NCI-H1092 (cell line): ENCODE measurements around the gene TNFRSF18.

Source experiments
- DNase-seq: peaks from one replicate; lab custom pipeline; 2025; lab: John Stamatoyannopoulos, UW

The TNFRSF18 gene

DNA sequence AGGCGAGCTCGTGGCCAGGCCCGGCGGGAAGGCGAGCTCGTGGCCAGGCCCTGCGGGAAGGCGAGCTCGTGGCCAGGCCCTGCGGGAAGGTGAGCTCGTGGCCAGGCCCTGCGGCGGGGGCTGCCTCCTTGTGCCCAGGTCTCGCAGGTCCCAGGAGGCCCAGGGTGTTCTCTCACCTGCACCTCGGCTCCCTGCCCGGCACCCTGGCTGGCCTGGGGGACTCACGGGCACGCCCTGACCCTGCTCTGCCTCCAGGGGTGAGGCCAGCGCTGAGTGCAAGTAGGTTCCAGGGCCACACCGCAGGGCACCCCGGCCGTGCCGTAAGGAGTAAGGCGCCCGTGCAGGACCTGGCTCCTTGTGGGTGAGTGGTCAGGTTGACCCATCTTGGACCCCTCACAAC, 21.0 kb upstream of the TNFRSF18 start:
- DNase-seq: no peak

DNA sequence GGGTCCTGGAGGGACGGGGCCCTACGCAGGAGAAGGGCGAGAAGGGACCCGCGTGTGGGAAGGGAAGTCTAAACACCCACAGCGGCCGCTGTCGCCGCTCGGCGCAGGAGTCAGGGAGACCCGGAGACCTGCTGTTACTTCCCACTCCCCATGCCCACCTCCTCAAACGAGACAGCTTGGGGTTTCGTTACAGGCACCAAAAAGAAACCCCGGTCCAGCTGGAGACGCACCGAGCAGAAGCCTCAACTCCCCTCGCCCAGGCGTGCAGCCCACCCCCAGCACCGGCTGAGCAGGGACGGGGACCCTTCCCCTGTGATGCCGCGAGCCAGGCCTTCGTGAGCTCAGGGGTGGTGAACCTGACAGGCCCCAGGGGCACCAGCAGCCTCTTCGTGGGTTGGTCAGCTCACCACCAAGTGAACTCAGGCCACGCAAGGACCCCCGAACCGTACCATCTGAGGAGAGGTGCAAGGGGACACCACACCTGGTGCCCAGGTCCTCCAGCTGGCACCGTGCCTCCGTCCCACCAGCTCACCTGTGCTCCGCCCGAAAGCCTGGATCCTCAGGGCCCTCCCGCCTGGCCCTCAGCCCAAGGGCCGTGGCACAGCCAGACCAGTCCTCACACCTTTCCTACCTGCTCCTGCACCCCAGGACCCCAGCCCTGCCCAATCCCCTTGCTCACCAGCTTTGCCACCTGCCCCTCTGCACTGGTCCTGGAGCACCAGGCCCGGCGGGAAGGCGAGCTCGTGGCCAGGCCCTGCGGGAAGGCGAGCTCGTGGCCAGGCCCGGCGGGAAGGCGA, 20.4 kb upstream of the TNFRSF18 start:
- no peak for DNase-seq

DNA sequence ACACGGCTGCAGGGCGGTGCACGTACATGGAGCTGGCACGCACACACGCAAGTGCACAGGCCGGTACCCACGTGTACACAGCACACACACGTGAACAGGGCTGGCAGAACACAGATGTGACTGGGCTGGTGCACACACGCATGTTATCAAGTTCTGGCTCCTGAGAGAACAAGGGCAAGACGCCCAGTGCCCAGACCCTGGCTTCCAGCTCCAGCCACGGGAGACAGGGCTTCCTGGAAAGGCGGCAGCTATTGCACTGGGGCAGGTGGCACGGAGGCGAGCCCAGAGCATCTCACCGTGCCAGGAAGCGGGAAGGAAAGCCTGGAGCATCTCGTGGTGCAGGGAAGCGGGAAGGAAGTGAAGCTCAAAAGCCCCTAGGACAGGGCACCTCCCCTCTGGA, 19.5 kb upstream of the TNFRSF18 start:
- no peak for DNase-seq

DNA sequence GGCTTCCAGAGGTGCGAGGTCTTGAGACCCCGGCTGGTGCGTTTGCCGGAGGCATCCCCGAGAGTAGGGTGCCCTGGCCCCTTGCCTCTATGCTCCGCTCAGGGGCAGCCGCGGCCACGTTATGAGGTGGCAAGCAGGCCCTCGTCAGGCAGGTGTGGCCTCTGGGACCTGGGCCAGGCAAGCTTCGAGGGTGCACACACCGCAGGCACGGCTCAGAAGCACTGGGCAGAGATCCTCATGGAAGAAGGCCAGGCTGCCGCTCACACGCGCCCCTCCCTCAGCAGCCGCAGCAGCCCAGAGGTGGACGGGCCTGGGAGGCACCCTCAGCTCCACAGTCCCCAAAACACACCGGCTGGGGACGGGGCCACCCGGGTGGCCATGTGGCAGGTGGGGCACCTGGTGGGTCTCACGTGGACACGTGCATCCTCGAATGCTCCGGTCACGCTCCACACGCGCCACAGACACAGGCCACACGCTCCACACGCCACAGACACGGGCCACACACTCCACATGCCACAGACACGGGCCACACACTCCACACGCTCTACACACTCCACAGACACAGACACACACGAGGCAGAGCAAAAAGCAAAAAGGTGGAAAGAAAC, 18.9 kb upstream of the TNFRSF18 start:
- DNase-seq: no peak

DNA sequence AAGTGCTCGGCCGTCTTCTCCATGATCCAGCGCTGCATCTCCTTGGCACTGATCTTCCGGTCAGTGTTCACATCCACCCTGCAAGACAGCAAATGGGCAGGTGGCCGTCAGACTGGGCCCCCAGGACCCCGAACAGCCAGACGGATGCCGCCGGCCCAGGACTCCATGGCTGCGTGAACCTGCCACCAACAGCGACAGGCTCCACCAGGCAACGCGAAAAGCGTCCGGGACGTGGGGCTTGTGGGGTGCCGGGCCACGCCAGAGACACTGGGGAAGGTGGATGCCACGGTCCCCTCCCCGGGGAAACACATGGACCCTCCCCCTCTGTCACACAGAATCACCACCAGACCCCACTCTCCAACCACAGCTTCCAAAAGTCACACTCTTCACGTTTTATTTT, 17.5 kb upstream of the TNFRSF18 start:
- no peak for DNase-seq

DNA sequence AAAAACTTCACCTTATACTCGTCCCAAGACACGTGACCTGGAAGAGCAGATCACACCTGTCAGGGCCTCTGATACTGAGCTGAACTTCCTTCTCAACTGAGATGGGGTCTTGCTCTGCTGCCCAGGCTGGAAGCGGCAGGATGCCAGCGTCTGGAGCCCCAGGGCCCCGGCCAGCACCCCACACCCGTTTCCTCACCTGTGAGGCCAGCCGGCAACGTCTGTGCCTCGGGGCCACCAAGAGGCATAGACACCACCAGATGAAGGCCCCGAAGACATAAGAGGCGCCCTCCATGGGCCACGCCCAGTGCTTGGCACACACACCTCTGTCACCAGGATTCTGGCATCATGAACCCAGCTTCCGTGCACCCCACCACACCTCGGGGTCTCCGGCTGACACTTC, 16.9 kb upstream of the TNFRSF18 start:
- no peak for DNase-seq

DNA sequence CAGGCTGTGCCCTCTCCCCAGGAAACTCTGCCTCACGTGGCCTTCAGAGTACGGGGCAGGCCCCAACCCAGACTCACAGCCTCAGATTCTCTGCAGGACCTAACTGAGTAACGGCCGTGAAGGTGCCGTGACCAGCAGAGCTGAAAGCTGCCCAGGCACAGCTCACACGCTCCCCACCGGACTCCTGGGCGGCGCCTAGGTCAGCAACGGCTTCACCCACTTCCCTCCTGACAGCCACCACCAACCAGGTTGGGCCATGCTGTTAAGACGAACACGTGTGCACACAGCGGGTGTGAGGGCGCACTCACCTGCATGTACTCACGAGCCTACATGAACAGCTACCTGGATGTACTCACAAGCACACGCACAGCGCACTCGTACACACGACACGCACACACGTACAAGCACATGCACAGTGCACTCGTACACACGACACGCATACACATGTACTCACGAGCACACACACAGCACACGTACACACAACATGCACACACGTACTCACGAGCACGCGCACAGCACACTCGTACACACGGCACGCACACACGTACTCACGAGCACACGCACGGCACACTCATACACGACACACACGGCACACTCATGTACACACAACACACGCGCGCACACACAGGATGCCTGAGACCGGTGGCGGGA, 16.3 kb upstream of the TNFRSF18 start:
- no peak for DNase-seq

DNA sequence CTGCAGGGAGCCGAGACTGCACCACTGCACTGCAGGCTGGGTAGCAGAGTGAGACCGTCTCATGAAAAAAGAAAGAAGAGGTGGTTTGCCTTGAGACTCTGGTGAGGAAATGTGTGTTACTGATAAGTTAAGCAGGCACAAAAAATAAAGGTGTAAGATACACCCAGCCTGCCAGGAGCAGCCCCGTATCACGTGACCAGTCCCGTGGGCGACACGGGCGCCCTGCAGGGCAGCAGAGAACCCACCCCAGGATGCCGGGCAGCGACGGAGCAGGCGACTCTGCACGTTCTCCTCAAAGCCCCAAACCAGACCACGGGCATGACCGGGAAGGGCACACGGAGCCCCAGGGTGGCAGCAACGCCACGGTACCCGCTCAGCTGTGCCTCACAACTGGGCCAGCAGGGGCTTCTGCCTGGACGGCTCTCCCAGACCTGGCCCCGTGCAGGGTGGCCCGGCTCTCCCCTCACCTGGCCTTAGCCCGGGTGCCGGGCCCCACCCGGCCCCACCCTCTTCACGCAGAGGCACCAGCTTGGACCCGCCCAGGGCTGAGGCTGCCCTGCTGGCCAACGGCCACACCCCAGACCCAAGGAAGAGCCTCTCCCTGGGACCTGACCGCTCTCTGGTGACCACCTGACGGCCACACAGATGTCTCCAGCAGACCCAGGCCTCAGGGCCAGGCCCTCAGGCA, 15.6 kb upstream of the TNFRSF18 start:
- DNase-seq: no peak

DNA sequence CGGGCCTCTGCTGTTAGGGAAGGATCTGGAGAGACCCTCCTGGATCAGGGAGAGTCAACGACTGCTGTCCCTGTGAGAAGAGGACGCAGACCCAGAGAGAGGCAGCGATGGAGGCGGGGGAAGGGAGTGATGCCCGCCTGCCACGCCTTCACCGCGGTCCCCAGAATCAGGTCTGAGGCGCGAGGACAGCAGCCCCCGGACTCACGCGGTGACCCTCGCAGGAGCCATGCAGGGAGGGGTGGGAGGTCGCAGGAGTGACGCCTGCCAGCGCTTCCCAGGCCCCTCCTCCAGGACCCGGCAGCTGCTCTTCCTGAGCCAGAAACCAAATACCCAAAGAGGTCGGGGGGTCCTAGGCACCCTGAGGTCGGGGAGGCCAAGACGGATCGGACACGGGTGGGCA, 13.8 kb upstream of the TNFRSF18 start:
- DNase-seq: no peak

DNA sequence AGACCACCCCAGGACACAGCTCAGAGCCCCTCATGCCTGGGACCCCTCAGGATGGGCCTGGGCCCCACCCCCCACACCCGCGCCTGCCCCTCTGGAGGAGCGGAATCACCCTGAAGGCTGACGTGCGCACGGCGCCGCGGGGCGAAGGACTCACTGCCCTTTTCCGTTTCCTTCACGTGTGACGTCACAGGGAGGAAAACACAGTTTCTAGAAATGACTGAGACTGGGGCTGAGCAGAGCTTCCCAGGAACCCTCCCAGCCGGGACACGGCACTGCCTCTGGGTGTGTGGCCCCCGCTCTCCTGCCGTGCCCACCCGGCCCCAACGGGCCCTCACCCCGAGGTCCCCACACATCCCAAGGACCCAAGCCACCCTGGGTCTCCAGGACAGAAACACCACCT, 12.9 kb upstream of the TNFRSF18 start:
- no peak for DNase-seq

DNA sequence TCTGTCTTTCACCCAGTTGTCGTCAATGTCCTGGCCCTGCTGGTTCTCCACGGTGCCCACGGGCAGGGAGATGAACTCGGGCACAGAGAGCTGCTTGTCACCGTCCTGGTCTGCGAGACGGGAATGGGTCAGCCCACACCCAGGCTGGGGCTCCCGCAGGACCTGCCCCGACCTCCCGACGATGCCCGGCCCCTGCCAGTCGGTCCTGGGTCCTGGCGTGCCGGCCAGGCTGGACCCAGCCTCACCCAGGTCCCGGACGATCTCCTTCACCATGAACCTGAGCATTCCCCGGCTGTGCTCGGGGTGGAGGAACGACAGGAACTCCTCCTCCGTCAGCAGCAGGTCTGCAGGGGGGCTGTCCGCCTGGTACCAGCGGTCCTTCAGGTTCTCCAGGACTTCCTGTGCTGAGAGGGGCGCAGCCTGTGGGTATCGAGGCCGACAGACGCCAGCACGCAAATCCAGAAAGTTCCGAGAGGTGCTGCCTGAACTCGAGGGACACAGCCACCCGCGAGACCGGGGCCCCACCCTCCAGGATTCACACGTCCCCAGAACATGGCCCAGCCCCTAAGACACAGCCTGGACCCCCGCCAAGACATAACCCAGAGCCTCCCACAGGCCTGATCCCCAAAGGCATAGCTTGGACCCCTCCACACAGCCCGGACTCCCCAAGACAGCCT, 12.3 kb upstream of the TNFRSF18 start:
- DNase-seq: no peak

DNA sequence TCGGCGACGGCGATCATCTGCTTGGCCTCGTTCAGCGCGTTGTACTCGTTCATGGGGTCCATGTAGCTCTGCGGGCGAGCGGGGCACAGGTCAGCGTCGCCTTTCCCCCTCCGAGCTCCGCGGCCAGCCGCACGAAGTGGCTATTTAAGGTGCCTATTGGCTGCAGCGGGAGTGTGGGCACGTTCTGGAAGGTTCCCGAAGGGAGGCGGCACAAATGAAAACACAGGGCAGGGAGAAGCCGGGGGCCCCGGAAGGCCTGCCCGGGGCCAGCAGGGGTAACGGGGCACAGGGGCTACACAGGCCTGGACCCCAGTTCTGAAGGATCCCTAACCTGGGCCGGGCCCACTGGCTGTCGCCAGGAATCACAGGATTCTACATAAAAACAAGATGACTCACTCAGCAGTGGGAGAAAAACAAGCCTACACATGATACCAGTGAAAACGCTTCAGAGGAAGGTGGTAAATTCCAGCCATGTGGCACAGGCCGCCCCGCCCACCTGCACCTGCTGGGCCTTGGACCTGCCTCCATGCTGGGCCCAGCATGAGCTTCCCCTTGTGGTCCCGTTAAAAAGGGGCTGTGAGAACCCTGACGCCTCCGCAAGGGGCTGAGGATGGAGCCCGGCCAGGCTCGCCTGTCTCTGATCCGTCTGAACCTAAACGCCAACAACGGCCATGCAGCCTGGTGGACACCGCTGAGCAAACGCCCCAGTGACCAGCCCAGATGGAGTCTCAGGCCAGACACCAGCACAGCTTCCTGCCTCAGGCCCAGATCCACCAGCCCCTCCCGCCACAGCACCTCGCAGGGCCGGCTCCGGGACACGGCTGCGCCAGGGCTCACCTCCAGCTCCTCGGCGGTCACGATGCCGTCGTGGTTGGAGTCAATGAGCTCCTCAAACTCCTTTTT, 11.5 kb upstream of the TNFRSF18 start:
- DNase-seq: no peak

DNA sequence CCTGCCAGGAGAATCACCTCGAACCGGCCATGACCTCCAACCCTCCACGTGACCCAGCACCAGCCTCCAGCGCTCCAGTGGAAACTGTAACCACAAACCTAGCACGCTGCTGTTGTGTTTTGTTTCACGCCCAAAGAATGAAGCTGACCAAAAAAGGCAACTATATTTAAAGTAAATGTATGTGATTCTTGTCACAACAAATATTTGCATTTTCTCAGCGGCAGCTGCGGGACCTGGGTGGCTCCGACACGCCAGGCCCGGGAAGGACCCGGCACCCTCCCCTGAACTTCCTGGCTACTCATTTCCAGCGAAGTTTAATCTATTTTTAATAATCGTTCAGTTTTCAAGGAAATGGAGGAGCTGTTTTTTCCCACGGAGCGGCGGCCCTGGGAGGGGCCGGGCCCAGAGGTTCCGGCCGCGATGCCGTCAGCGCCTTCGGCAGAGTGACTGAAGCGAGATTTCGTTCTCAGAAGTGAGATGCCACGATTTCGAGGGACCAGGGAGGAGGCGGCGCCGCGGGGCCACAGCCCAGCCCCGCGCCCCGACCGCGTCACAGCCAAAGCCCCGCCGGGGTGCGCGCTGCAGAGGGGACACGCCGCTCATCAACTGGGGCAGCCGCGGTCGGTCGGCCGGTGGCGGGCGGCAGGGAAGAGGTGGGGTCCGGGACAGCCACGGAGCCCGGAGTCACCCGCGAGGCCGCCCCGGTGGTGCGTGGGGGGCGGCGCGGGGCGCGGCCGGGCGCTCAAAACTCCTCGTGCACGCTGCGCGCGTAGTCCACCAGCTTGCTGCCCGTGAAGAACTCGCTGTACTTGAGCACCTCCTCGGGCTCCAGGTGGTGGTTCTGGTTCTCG, 10.6 kb upstream of the TNFRSF18 start:
- no peak for DNase-seq

DNA sequence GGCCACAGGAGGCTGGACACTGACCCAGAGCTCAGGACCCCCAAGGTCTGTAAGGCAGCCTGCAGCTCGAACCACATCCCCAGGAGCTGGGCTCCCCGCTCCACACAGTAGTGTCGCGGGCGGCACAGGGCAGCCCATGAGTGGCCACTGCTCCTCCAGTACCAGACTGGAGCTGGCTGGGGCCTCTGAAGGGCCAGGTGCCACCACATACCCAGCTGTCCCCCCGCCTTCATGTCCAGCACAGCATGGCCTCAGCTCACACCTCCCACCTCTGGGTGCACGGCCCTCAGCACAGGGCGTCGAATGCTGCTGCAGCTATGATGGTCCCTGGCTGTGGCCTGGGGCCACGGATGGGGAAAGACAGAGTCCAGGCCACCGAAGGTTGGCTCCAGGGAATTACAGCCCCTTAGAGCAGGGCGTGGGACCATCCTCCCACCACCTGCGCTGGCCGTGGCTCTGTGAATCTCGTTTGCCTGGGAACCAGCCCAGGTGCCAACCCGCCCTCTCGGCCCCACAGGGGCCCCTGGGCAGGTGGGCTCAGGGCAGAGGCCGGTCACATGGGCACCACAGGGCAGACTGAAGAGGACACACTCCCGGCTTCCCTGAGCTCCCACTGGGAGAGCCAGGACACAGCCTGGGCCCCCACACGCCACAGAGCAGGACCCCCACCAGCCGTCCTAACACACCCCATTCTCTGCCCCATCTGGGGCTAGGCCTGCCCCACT, 9.7 kb upstream of the TNFRSF18 start:
- no peak for DNase-seq

DNA sequence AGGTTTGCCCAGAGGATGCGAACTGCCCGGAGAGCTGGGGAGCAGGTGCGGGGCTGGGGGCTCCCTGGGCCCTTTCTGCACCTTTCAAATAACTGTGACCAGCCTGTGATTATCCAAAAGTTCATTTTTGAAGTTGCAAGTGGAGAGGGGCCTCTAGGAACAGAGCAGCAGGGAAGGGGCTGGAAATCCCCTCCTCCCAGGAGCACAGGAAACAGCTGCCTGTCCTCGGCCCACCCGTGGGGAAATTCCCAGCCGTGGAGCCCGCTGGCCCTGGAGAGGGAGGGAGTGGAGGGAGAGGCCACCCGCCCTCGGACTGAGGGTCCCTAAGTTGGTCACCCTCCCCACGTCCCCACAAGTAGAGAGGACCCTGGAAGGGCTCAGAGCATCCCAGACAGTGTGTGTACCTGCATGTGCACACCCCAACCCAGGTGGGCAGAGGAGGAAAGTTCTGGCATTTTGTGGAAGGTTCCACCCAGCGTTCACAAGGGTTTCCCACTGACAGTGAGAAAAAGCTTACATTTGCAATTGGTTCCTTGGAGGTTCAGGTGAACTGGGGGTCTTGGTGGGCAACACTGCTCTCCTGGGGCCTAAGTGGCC, 8.8 kb upstream of the TNFRSF18 start:
- no peak for DNase-seq

DNA sequence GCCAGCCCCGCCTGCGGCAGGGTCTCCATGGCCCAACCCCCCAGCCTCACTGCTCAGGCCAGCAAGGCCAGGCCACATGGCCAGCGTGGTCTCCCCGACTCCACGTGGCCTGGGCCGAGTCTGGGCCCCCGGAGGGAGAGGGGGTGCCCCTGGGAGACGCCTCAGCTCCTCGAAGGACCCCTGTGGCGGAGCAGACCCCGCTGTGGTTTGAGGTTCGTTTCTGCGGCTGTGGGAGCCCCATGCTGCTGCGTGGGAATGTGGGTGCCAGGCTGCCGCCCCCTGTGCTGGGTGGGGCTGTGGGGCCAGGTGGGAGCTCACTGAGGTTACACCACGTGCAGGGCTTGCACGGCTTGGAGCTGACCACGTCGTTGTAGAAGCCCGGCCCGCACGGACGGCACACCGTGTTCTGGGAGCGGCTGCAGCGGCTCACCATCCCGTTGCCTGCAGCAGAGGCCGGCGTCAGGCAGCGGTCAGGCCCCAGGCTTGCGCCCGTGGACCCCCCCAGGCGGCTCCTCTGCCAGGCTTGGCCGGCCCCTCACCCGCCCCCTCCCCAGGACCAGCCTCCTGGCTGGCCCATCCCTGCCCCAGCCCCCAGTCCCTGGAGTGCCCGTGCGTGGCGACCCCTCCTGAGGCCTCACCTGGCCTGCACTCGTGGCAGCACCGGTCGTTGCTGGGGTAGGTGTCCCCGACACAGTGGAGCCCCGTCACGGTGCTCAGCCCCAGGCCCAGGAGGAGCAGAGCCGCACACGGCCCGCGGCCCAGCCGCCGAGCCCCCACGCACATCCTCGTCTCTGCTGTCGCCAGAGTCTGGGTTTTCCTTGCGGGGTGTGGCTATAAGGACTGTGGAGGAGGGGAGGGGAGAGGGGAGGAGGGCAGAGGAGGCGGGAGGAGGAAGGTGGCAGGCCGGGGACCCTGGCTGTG, 7.2 kb upstream of the TNFRSF18 start, which contains the start of gene TNFRSF4:
TSS of gene TNFRSF4 (minus strand) at position 809 of the 921 bp plus-strand sequence. CDS start at position 783, 26 bp downstream.
- DNase-seq: no peak

DNA sequence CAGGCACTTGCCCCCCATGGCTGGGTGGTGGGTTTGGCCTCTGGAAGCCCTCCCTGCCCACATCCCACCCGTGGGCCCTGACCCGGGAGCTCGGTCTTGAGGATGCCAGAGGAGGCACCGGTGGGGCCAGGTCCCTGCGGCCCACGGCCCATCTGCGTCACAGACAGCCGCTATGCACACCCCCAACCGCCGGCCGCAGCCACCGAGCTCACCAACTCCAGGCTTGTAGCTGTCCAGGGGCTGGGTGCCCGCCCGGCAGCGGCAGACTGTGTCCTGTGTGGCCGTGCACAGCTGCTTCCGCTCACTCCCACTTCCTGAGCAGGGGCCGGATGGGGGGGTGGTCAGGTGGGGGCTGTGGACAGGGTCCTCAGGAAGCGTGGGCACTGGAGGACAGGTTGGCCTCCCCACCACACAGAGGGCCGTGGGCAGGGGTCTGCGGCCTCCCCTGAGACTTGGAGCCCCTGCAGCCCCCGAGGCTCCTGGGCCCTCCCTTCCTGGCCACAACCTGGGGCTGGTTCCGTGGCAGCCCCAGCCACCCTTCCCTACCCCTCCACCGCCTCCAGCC, 6.5 kb upstream of the TNFRSF18 start:
- DNase-seq: no peak
